Keratinocyte (primary cell): ENCODE measurements around the gene RASA3.

Source experiments
- EZH2 ChIP-seq: IDR thresholded peaks from one replicate; pipeline ENCODE4 v1.6.1; 2012; ENCODE audit warnings: inconsistent platforms, mild to moderate bottlenecking, low read length, moderate library complexity
- TF ChIP-seq, protein P1 (sequence below), 3 experiments: IDR thresholded peaks in 1 of 3; conservative IDR thresholded peaks in 1 of 3; optimal IDR thresholded peaks in 1 of 3; 2 replicates in 2 of 3; 3 replicates in 1 of 3; pipeline versions ENCODE3 to v1.5.1; 2011; ENCODE audit warnings: low read length in 3 of 3, mild to moderate bottlenecking in 3 of 3, moderate library complexity in 2 of 3, control low read depth in 1 of 3, inconsistent platforms in 1 of 3; ENCODE audit not compliant: insufficient read depth in 2 of 3; ENCODE audit errors: extremely low read depth in 1 of 3

- TF ChIP-seq, protein P1, sequence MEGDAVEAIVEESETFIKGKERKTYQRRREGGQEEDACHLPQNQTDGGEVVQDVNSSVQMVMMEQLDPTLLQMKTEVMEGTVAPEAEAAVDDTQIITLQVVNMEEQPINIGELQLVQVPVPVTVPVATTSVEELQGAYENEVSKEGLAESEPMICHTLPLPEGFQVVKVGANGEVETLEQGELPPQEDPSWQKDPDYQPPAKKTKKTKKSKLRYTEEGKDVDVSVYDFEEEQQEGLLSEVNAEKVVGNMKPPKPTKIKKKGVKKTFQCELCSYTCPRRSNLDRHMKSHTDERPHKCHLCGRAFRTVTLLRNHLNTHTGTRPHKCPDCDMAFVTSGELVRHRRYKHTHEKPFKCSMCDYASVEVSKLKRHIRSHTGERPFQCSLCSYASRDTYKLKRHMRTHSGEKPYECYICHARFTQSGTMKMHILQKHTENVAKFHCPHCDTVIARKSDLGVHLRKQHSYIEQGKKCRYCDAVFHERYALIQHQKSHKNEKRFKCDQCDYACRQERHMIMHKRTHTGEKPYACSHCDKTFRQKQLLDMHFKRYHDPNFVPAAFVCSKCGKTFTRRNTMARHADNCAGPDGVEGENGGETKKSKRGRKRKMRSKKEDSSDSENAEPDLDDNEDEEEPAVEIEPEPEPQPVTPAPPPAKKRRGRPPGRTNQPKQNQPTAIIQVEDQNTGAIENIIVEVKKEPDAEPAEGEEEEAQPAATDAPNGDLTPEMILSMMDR (optimal IDR thresholded peaks at IDR 0.05 in 1 of 3, IDR thresholded peaks at IDR 0.05 in 1 of 3, conservative IDR thresholded peaks at IDR 0.05 in 1 of 3; ENCODE audit: extremely low read depth in 1 of 3, insufficient read depth in 2 of 3, low read length in 3 of 3): no peak
- no peak for TF ChIP-seq EZH2
Measured at GRCh38 chr13:114011226-114011625, 121.2 kb downstream of the RASA3 start.
